Measurements from ENCODE around the gene SPDYE2. TPM values are rescaled to one million over a fixed set of nuclear protein-coding genes. Genes with fewer than 3 reads are reported as not detected.
"Not testable (repeated sequence)": the region's sequence is repeated elsewhere in the genome, so short reads cannot be mapped to it uniquely, and the experiment has no call there.

Gene SPDYE2
- total RNA-seq, 1 experiment from 2014 or later = not detected

GRCh38 chr7:102592477-102593019 lies 41.5 kb downstream of the SPDYE2 start:
- H3K4me3 Mint-ChIP-seq; H3K36me3 Mint-ChIP-seq (ENCODE audit: insufficient read depth in 1 of 3, low read depth in 3 of 3): not testable (repeated sequence)

GRCh38 chr7:102593637-102594334 lies 42.8 kb downstream of the SPDYE2 start:
- not testable (repeated sequence) for H3K4me2 ChIP-seq (ENCODE audit: insufficient read depth, insufficient read length, low read length); H3K79me2 ChIP-seq (ENCODE audit: insufficient read depth, low read length); H4K8ac ChIP-seq (replicated peaks; ENCODE audit: insufficient read length, low read depth, low read length); H3K18ac ChIP-seq (ENCODE audit: insufficient read length, low read depth, low read length); H2BK20ac ChIP-seq (ENCODE audit: low read depth, low read length, poor library complexity, severe bottlenecking); H2BK120ac ChIP-seq (ENCODE audit: low read depth, low read length, poor library complexity, severe bottlenecking); H3K27ac ChIP-seq (ENCODE audit: insufficient read length, low read depth, low read length); H2AFZ ChIP-seq (ENCODE audit: low read length); H3K9me3 Mint-ChIP-seq; H4K20me1 ChIP-seq (ENCODE audit: control insufficient read depth, insufficient read depth, insufficient read length); H3K23me2 ChIP-seq (ENCODE audit: insufficient read length, low read depth, low read length, poor library complexity, severe bottlenecking); H2BK15ac ChIP-seq (ENCODE audit: low read depth, low read length); H2BK12ac ChIP-seq (ENCODE audit: insufficient read length, low read depth, low read length); H3K4me1 Mint-ChIP-seq; H3K9ac ChIP-seq (ENCODE audit: extremely low read depth, insufficient read length, low read length); H3T11ph ChIP-seq (ENCODE audit: low read length); DNase-seq; H3K23ac ChIP-seq (ENCODE audit: insufficient read length, low read depth, low read length); H4K91ac ChIP-seq (ENCODE audit: insufficient read length, low read depth, low read length); H3K79me1 ChIP-seq (ENCODE audit: insufficient read depth, low read depth, low read length, poor library complexity, severe bottlenecking); H4K5ac ChIP-seq (ENCODE audit: insufficient read length, low read depth, low read length); H3K9me3 ChIP-seq (ENCODE audit: control insufficient read depth, low read depth, low read length); H3K4ac ChIP-seq (ENCODE audit: low read depth, low read length); H3K27me3 Mint-ChIP-seq (ENCODE audit: low read depth); H3K27me3 ChIP-seq (ENCODE audit: insufficient read depth, low read length); H2AK5ac ChIP-seq (ENCODE audit: insufficient read length, low read length); H3K27ac Mint-ChIP-seq; H3K36me3 Mint-ChIP-seq (ENCODE audit: insufficient read depth in 1 of 3, low read depth in 3 of 3); H3K14ac ChIP-seq (ENCODE audit: insufficient read depth, low read length); H2BK5ac ChIP-seq (ENCODE audit: insufficient read length, low read length); H3K4me1 ChIP-seq (ENCODE audit: insufficient read depth, low read length); H3K56ac ChIP-seq (ENCODE audit: insufficient read length, low read depth, low read length); H3K4me3 Mint-ChIP-seq
- no CpG with 5 or more reads among the region's 68 CpGs for WGBS (ENCODE audit: extremely low coverage, insufficient read length, low lambda C conversion rate)

More at GRCh38 chr7:102592477-102593019, 41.5 kb downstream of the SPDYE2 start:
- H3K79me1 ChIP-seq (ENCODE audit: insufficient read depth, low read depth, low read length, poor library complexity, severe bottlenecking); H3K27me3 Mint-ChIP-seq (ENCODE audit: low read depth); H4K5ac ChIP-seq (ENCODE audit: insufficient read length, low read depth, low read length); H3K79me2 ChIP-seq (ENCODE audit: insufficient read depth, low read length); H2AK5ac ChIP-seq (ENCODE audit: insufficient read length, low read length); H3K9ac ChIP-seq (ENCODE audit: extremely low read depth, insufficient read length, low read length); H3T11ph ChIP-seq (ENCODE audit: low read length); H3K4me1 Mint-ChIP-seq; H3K27ac ChIP-seq (ENCODE audit: insufficient read length, low read depth, low read length); H3K27me3 ChIP-seq (ENCODE audit: insufficient read depth, low read length); H4K91ac ChIP-seq (ENCODE audit: insufficient read length, low read depth, low read length); H3K23ac ChIP-seq (ENCODE audit: insufficient read length, low read depth, low read length); H2AFZ ChIP-seq (ENCODE audit: low read length); H3K18ac ChIP-seq (ENCODE audit: insufficient read length, low read depth, low read length); H3K14ac ChIP-seq (ENCODE audit: insufficient read depth, low read length); H3K9me3 ChIP-seq (ENCODE audit: control insufficient read depth, low read depth, low read length); H3K27ac Mint-ChIP-seq; DNase-seq; H3K9me3 Mint-ChIP-seq; H4K20me1 ChIP-seq (ENCODE audit: control insufficient read depth, insufficient read depth, insufficient read length); H3K56ac ChIP-seq (ENCODE audit: insufficient read length, low read depth, low read length); H2BK5ac ChIP-seq (ENCODE audit: insufficient read length, low read length); H3K4ac ChIP-seq (ENCODE audit: low read depth, low read length); H2BK15ac ChIP-seq (ENCODE audit: low read depth, low read length); H3K23me2 ChIP-seq (ENCODE audit: insufficient read length, low read depth, low read length, poor library complexity, severe bottlenecking); H2BK20ac ChIP-seq (ENCODE audit: low read depth, low read length, poor library complexity, severe bottlenecking); H3K4me1 ChIP-seq (ENCODE audit: insufficient read depth, low read length); H3K4me2 ChIP-seq (ENCODE audit: insufficient read depth, insufficient read length, low read length); H2BK120ac ChIP-seq (ENCODE audit: low read depth, low read length, poor library complexity, severe bottlenecking); H4K8ac ChIP-seq (replicated peaks; ENCODE audit: insufficient read length, low read depth, low read length); H2BK12ac ChIP-seq (ENCODE audit: insufficient read length, low read depth, low read length): not testable (repeated sequence)
- no CpG with 5 or more reads among the region's 26 CpGs for WGBS (ENCODE audit: extremely low coverage, insufficient read length, low lambda C conversion rate)
